Thymus (tissue), 11 donors: ENCODE data around the gene GTPBP6. TPM values are rescaled to one million over a fixed set of nuclear protein-coding genes. Genes with fewer than 3 reads are reported as not detected.

ENCODE experiments used
- DNase-seq, 9 donors: peaks; one replicate each; pipeline ENCODE4 v3.0.0-alpha.2; 2013; ENCODE audit warnings: low spot score in 9 of 9, low read depth in 6 of 9, missing footprints in 1 of 9
- H3K27ac ChIP-seq, 2 donors: one replicate each; pipeline ENCODE4 v1.5.1; 2013; ENCODE audit warnings: control low read depth in 1 of 2, low read depth in 1 of 2, low read length in 1 of 2, mild to moderate bottlenecking in 1 of 2, moderate library complexity in 1 of 2
- H3K27me3 ChIP-seq, 2 donors: one replicate each; pipeline ENCODE4 v1.5.1; 2013; ENCODE audit warnings: low read length in 1 of 2; ENCODE audit not compliant: control insufficient read depth in 2 of 2, insufficient read depth in 1 of 2
- H3K36me3 ChIP-seq, 2 donors: one replicate each; pipeline ENCODE4 v1.5.1; 2013; ENCODE audit warnings: low read length in 1 of 2, mild to moderate bottlenecking in 1 of 2, moderate library complexity in 1 of 2; ENCODE audit not compliant: control insufficient read depth in 2 of 2, insufficient read depth in 2 of 2
- H3K4me1 ChIP-seq, 2 donors: one replicate each; pipeline ENCODE4 v1.5.1; 2013; ENCODE audit warnings: low read length in 2 of 2; ENCODE audit not compliant: control insufficient read depth in 2 of 2, insufficient read depth in 2 of 2
- H3K4me3 ChIP-seq, 2 donors: one replicate each; pipeline ENCODE4 v1.5.1; 2013; ENCODE audit warnings: low read length in 2 of 2, control low read depth in 1 of 2, mild to moderate bottlenecking in 1 of 2
- H3K9me3 ChIP-seq, 2 donors: one replicate each; pipeline ENCODE4 v1.5.1; 2013; ENCODE audit warnings: low read length in 1 of 2, mild to moderate bottlenecking in 1 of 2; ENCODE audit not compliant: control insufficient read depth in 2 of 2, insufficient read depth in 1 of 2
- WGBS: extraction: QIAGEN DNeasy Blood & Tissue Kit; methylation state at CpG from one replicate; pipeline ENCODE4 v1.1.7; 2013; 5-methylcytosine and 5-hydroxymethylcytosine counted together
- polyA plus RNA-seq: library from polyadenylated mRNA; stranded (reverse); fragments of 200-250 nt; gene quantifications from one replicate; pipeline ENCODE4 v1.2.3, GENCODE V29; 2013
- total RNA-seq: library from RNA; stranded (reverse); fragments of 120-200 nt; gene quantifications from one replicate; pipeline ENCODE4 v1.2.4, GENCODE V29; 2013
- donor health status: healthy.

GTPBP6 gene
- total and polyA plus RNA-seq, 2 donors = 26.0 to 64.9 TPM

- Histone ChIP-seq H3K9me3 (peaks cover 0 to 8% of the 10 kb centered on the region in 2 donors), H3K27ac (no peak overlapping the region), H3K4me3 (no peak overlapping the region), H3K27me3 (peaks cover 0 to 3% of the 10 kb centered on the region in 2 donors), H3K4me1 (peaks cover 13 to 14% of the 10 kb centered on the region in 2 donors), H3K36me3 (peaks cover 31 to 51% of the 10 kb centered on the region in 2 donors)
- DNase-seq = no peak
- 94% methylated on average over 50 of the region's 50 CpGs for WGBS
Measured at GRCh38 chrX:316351-317325, 2.0 kb downstream of the GTPBP6 start.

GRCh38 chrX:314781-315595, 3.6 kb downstream of the GTPBP6 start:
- Histone ChIP-seq H3K4me3 (no peak overlapping the region), H3K27ac (no peak overlapping the region), H3K9me3 (peaks cover 0 to 8% of the 10 kb centered on the region in 2 donors), H3K36me3 (peaks cover 42 to 65% of the 10 kb centered on the region in 2 donors), H3K27me3 (no peaks in the 10 kb centered on the region), H3K4me1 (peaks cover 5 to 6% of the 10 kb centered on the region in 2 donors)
- WGBS = 96% methylated on average over 51 of the region's 51 CpGs
- no peak for DNase-seq

GRCh38 chrX:314049-314448, 4.5 kb downstream of the GTPBP6 start:
- Histone ChIP-seq H3K4me1 (peaks cover 0 to 3% of the 10 kb centered on the region in 2 donors), H3K9me3 (peaks cover 0 to 8% of the 10 kb centered on the region in 2 donors), H3K4me3 (no peak overlapping the region), H3K36me3 (peaks cover 47 to 69% of the 10 kb centered on the region in 2 donors), H3K27ac (no peak overlapping the region), H3K27me3 (no peaks in the 10 kb centered on the region)
- DNase-seq = no peak
- 98% methylated on average over 34 of the region's 34 CpGs for WGBS

- 93% methylated on average over 8 of the region's 8 CpGs for WGBS
- H3K27ac ChIP-seq = no peak overlapping the region
- no peaks in the 10 kb centered on the region for H3K27me3 ChIP-seq
- no peak overlapping the region for H3K4me3 ChIP-seq
- no peak for DNase-seq
- peaks cover 0 to 3% of the 10 kb centered on the region in 2 donors for H3K4me1 ChIP-seq
- H3K36me3 ChIP-seq = peaks cover 51 to 70% of the 10 kb centered on the region in 2 donors
- H3K9me3 ChIP-seq = peaks cover 0 to 8% of the 10 kb centered on the region in 2 donors
Measured at GRCh38 chrX:313546-313945, 5.0 kb downstream of the GTPBP6 start.

- H3K27ac ChIP-seq = no peak overlapping the region
- H3K4me3 ChIP-seq = no peak overlapping the region
- 95% methylated on average over 54 of the region's 54 CpGs for WGBS
- peaks cover 54 to 70% of the 10 kb centered on the region in 2 donors for H3K36me3 ChIP-seq
- H3K9me3 ChIP-seq = peaks cover 0 to 5% of the 10 kb centered on the region in 2 donors
- DNase-seq = no peak
- peaks cover 0 to under 1% of the 10 kb centered on the region in 2 donors for H3K4me1 ChIP-seq
- no peaks in the 10 kb centered on the region for H3K27me3 ChIP-seq
Measured at GRCh38 chrX:312621-313331, 5.8 kb downstream of the GTPBP6 start.

- WGBS = 97% methylated on average over 69 of the region's 69 CpGs
- Histone ChIP-seq H3K9me3 (peaks cover 0 to 3% of the 10 kb centered on the region in 2 donors), H3K27me3 (no peaks in the 10 kb centered on the region), H3K36me3 (peaks cover 64 to 74% of the 10 kb centered on the region in 2 donors), H3K4me1 (no peaks in the 10 kb centered on the region), H3K4me3 (no peak overlapping the region), H3K27ac (no peak overlapping the region)
- DNase-seq = no peak
Measured at GRCh38 chrX:311156-312129, 7.2 kb downstream of the GTPBP6 start.

GRCh38 chrX:310621-311155, 7.9 kb downstream of the GTPBP6 start:
- no peaks in the 10 kb centered on the region for H3K27me3 ChIP-seq
- H3K36me3 ChIP-seq = peaks cover 67 to 75% of the 10 kb centered on the region in 2 donors
- WGBS = 93% methylated on average over 25 of the region's 25 CpGs
- no peak overlapping the region for H3K27ac ChIP-seq
- no peak overlapping the region for H3K4me3 ChIP-seq
- no peaks in the 10 kb centered on the region for H3K4me1 ChIP-seq
- no peak for DNase-seq
- peaks cover 0 to 3% of the 10 kb centered on the region in 2 donors for H3K9me3 ChIP-seq
